ENCODE data around the gene AAMP. TPM values are rescaled to one million over a fixed set of nuclear protein-coding genes. Genes with fewer than 3 reads are reported as not detected.

AAMP gene
- polyA plus RNA-seq, 1 experiment, result 51.6 TPM

- POLR2A ChIA-PET, result no interaction called here
- H3K27ac ChIP-seq (ENCODE audit: low read depth, low read length), result no peak overlapping the region
- no peak overlapping the region for H3K4me3 ChIP-seq (ENCODE audit: low read depth, low read length)
- H3K9me3 ChIP-seq (ENCODE audit: control insufficient read depth, insufficient read depth, low read length), result no peaks in the 10 kb centered on the region
- TF ChIP-seq CTCF (IDR thresholded peaks at IDR 0.05; ENCODE audit: low read depth, low read length), result no peak
- CTCF ChIA-PET, result no interaction called here
- DNase-seq (ENCODE audit: low read depth, low spot score), result no peak
- H3K27me3 ChIP-seq (ENCODE audit: control insufficient read depth, insufficient read depth, low read length), result peaks cover 10% of the 10 kb centered on the region
These were observed 41.1 kb upstream of the AAMP start for GRCh38 chr2:218310853-218311540.

GRCh38 chr2:218307415-218308090, 37.6 kb upstream of the AAMP start:
- Histone ChIP-seq H3K27me3 (ENCODE audit: control insufficient read depth, insufficient read depth, low read length) (peaks cover 10% of the 10 kb centered on the region), H3K4me3 (ENCODE audit: low read depth, low read length) (no peak overlapping the region), H3K9me3 (ENCODE audit: control insufficient read depth, insufficient read depth, low read length) (no peaks in the 10 kb centered on the region), H3K27ac (ENCODE audit: low read depth, low read length) (no peak overlapping the region)
- ChIA-PET CTCF (interaction anchor here (0.8 to 2.1 kb wide), 2 partner anchors 15 to 49 kb away, joined by 4 to 5 read pairs; partner anchors contain the start of gene CATIP), POLR2A (no interaction called here)
- no peak for TF ChIP-seq CTCF (IDR thresholded peaks at IDR 0.05; ENCODE audit: low read depth, low read length)
- DNase-seq (ENCODE audit: low read depth, low spot score), result no peak

GRCh38 chr2:218306184-218306920, 36.4 kb upstream of the AAMP start:
- no peak for TF ChIP-seq CTCF (IDR thresholded peaks at IDR 0.05; ENCODE audit: low read depth, low read length)
- Histone ChIP-seq H3K4me3 (ENCODE audit: low read depth, low read length) (no peak overlapping the region), H3K27me3 (ENCODE audit: control insufficient read depth, insufficient read depth, low read length) (peaks cover 10% of the 10 kb centered on the region), H3K9me3 (ENCODE audit: control insufficient read depth, insufficient read depth, low read length) (no peaks in the 10 kb centered on the region), H3K27ac (ENCODE audit: low read depth, low read length) (no peak overlapping the region)
- ChIA-PET POLR2A (interaction anchor here (0.6 kb wide), 1 partner anchor 84 kb away, joined by 4 read pairs; no protein-coding TSS in a partner anchor), CTCF (interaction anchor here (0.6 to 0.8 kb wide), 2 partner anchors 14 kb away, joined by 3 to 4 read pairs; no protein-coding TSS in a partner anchor)
- no peak for DNase-seq (ENCODE audit: low read depth, low spot score)

GRCh38 chr2:218305383-218305782, 35.4 kb upstream of the AAMP start:
- ChIA-PET POLR2A (no interaction called here), CTCF (interaction anchor here (4.3 kb wide), 1 partner anchor 52 kb away, joined by 67 read pairs; the partner anchor contains the start of gene CATIP)
- DNase-seq (ENCODE audit: low read depth, low spot score), result no peak
- H3K27ac ChIP-seq (ENCODE audit: low read depth, low read length), result no peak overlapping the region
- no peaks in the 10 kb centered on the region for H3K9me3 ChIP-seq (ENCODE audit: control insufficient read depth, insufficient read depth, low read length)
- no peak for TF ChIP-seq CTCF (IDR thresholded peaks at IDR 0.05; ENCODE audit: low read depth, low read length)
- no peak overlapping the region for H3K4me3 ChIP-seq (ENCODE audit: low read depth, low read length)
- H3K27me3 ChIP-seq (ENCODE audit: control insufficient read depth, insufficient read depth, low read length), result peaks cover 10% of the 10 kb centered on the region
